NCI-H82 treated with DMSO at 0.1 percent for 48 hours (cell line): ENCODE data around the gene GMPPA.

Experiments used
- DNase-seq: peaks from one replicate; lab custom pipeline; 2025; ENCODE audit not compliant: unreplicated experiment; lab: John Stamatoyannopoulos, UW

The GMPPA gene

DNA sequence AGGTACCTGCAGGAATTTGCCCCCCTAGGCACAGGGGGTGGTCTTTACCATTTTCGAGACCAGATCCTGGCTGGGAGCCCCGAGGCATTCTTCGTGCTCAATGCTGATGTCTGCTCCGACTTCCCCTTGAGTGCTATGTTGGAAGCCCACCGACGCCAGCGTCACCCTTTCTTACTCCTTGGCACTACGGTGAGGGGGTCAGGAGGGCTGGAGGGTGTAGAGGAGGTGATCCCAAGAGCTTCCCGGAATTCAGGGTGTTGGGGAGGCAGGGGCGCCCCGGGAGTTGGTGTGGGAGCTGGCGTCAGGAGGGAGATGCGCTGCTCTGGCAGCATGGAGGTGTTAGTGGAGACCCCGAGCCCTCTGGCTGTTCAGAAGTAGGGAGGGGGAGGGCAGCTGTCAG lies 3.2 kb downstream of the GMPPA start:
- no peak for DNase-seq

DNA sequence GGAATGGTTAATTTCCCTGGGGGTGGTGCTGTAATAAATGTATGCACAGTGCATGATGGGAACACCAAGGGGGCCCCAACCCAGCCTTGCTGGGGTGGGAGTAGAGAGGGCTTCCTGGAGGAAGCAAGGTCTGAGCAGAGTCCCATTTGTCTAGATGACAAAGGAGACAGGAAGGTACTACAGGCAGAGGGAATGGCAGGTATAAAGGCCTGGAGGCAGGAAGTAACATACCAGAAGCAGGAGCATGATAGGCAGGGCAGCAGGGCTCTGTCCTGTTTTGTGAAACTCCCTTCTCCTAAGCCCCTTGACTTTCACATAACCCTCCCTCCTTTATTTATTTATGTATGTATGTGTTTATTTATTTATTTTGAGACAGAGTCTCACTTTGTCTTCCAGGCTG lies 3.9 kb downstream of the GMPPA start:
- DNase-seq: no peak

DNA sequence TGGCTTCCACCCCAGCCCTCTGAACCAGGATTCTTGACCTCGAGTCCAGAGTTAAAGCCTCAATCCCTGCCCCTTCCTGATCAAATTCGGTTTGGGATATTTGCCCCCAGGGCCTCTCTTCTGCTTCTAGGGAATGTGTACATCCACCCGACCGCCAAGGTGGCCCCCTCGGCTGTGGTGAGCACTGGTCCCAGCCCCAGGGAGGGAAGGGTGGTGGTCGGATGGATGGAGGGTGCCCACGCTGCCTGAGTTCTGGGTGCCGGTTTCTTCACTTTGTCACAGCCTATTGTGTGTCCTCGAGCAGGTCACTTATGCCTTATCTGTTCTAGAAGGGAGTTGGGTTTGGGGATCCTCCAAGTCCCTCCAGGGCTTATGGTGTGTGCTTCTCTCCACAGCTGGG lies 6.9 kb downstream of the GMPPA start:
- no peak for DNase-seq

DNA sequence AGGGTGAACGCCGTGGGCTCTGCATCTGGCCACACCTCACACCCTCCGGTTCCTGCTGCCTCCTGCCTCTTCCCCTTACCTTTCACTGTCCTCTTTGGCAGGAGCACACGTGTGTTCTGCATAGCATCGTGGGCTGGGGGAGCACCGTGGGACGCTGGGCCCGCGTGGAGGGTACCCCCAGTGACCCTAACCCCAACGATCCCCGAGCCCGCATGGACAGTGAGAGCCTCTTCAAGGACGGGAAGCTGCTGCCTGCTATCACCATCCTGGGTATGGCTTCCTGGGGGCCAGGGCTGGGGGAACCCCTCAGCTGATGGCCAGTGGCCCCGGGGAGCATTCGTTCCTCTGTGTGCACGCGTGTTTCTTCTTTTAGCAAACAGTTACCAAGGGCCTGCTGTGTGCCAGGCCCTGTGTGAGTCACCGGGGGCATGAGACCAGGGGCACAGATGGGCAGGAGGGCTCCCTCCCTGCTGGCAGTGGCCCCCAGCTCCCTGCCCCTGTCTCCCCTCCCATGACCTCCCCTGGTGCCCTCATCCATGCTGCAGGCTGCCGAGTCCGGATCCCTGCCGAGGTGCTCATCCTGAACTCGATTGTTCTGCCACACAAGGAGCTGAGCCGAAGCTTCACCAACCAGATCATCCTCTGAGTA lies 7.6 kb downstream of the GMPPA start:
- no peak for DNase-seq

DNA sequence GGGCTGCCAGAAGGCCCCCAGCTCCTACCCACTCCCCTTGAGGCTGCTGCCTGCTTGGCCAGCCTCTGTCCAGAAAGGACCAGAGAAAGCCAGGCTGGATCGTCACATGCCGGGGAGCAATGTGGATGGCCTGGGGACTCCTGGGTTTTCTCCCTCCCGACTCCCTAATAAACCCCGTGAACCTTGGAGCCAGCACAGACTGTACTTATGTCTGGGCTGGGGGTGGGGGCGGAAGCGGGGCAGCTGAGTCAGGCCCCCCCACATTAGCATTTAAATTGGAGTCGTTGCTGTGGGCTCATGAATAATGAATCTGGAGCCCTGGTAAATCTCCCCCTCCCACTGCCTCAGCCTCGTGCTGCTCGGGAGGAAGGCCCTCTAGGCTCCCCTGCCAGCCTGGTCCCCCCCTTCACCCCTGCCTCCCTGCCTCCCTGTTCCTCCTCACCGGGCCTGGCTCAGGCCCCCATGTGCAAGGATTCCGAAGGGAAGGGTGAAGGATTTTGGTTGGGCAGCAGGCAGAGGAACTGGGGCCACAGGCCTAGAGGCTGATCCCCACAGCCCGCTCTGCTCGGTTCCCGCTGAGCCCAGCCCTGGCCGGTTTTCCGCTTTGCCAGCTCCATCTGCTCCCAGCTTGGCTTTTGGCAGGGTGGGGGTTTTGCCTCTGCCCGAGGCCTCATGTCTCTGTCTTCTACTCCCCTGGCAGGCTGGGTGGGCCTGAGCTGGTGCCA lies 8.3 kb downstream of the GMPPA start:
- peak; percentile 40 for DNase-seq

DNA sequence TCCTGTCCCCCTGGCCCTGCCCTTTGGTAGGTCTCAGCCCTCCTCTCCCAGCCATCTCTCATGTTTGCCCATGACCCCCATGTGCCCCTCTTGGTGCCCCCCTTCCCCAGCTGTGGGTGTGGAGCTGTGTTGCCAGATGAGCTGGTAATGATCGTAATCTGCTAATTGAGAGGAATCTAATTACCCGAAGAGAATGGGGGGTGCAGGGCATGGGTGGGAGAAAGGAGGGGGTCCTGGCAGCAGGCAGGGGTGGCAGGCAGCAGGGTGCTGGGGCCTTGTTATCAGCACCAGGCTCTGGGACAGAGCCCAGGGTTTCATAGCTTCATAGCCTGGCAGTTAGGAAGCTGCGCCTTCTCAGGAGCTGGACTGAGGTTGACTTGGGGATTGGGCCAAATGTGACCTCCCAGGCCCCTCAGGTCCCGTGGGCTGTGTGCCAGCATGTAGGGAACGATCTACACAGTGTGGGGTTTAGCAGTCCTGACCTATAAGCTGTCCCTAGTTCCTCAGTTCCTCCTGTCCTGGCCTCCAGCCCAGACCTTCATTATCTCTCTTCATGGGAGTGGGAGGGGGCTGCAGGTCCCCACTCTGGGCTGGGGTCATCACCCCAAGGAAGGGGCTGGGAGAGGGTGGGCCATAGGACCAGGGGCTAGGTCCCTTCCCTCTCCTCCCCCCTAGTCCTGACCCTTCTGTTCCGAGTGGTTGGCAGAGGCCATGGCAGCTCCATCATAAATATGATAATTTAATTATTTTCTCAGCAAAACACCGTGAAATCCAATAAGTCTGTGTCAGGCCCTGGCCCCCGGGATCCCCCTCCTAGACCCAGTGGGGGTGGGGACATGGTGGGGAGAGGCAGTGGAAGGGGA lies 9.1 kb downstream of the GMPPA start:
- DNase-seq: peak; percentile 79

DNA sequence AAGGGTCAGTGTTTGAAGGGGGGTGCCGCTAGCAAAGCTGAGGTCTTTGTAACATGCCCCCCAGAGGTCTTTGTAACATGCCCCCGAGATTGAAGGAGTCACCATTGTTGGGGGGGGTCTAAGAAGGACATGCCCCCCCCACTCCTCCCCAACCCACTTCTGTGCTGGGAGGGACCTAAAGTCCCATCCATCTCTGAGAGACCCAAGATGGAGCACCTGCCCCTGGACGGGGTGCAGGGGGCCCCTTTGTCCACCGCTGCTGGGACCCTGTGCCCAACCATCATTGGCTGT lies 9.7 kb downstream of the GMPPA start:
- no peak for DNase-seq

DNA sequence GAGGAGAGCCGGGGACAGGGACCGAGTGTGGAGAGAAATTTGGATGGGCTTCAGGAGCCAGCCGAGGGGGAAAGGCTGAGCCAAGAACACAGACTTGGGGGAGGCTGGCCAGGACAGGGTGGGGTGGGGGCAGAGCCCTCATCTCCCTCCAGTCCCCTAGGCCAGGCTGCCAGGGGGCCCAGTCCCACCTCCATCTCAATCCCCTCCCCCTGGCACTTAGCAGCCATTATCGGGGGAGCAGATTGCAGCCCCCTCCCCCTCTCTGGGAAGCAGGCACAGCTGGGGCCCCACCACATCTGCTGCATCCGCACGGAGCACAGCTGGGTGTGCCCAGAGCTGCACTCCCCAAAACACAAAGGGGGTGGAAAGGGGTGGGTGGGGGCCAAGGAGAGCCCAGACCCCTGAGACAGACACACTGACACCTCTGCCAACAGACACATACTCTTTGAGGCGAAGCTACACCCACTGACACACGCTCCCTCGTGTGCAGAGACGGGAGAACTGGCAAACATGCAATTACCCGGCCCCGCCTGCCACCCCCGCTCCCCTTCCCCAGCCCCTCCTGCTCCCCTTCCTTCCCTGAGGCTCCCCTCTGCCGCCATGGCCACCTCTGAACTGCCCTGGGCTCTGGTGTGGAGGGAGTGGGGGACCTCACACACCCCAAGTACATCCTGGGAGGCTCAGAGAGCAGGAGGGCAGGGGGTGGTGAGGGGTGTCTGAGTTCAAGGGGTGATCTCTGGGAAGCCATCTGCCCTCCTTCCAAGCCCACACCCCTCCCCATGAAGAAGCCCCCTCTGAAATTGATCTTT lies 10.5 kb downstream of the GMPPA start:
- DNase-seq: peak; percentile 36

DNA sequence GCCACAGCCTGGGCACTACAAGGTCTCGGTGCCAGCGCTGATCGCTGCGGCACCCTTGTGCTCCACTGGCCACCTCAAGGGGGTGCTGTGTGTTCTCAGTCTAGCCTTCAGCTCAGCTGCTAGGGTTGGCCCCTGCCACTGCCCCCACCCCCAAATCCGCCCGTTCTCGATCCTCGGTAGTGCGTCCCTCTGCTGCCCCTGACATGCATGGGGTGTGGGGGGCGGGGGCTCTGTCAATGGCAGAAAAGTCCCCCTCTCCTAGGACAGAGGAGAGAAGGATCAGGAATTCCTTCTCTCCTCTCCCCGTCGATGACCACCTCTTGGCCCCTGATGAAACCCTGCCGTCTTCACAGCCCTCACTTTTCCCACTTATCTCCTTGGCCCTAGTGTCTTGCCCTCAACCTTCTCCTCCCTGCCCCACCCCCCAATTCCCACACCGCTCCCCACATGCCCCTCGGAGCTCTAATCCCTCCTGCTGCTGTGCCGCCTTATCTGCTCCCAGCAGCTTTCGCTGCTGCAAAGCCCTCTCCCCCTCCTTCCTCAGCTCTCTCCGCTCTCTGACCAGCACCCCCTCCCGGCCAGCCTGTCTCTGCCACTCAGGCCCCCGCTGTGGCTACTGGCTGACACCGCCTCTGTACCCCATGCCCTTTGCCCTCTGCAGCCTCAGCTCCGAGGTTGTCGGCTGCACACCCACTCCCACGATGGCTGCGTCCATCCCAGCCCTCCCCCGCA lies 11.3 kb downstream of the GMPPA start:
- peak; percentile 90 for DNase-seq

DNA sequence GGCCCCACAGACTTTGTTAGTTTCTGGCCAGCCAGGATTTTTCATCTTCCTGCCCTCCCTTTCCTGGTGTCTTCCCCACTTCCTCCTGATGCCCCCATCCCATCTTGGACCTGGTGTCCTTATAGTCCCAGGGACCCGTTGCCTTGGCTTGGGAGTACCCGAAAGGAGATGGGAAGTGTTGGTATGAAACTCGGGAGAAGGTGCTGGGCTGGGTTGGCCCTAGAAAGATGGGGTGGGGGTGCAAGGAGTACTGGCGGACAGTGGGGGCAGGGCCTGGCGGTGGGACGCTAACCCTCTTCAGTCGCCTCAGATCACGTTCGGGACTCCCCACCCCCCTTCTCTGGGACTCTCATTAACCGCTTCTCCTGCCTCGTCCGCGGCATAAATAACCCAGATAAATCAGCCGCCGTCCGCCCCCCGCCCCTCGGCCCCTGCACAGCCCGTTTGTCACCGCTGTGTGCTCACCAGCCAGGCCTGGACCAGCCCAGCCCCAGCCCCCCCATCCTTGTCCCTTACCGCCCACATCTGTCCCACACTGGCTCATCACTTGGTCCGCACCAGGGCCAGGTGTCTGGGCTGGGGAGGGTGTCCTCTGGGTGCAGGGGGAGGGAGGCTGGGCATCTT lies 11.9 kb downstream of the GMPPA start:
- DNase-seq: peak; percentile 45

DNA sequence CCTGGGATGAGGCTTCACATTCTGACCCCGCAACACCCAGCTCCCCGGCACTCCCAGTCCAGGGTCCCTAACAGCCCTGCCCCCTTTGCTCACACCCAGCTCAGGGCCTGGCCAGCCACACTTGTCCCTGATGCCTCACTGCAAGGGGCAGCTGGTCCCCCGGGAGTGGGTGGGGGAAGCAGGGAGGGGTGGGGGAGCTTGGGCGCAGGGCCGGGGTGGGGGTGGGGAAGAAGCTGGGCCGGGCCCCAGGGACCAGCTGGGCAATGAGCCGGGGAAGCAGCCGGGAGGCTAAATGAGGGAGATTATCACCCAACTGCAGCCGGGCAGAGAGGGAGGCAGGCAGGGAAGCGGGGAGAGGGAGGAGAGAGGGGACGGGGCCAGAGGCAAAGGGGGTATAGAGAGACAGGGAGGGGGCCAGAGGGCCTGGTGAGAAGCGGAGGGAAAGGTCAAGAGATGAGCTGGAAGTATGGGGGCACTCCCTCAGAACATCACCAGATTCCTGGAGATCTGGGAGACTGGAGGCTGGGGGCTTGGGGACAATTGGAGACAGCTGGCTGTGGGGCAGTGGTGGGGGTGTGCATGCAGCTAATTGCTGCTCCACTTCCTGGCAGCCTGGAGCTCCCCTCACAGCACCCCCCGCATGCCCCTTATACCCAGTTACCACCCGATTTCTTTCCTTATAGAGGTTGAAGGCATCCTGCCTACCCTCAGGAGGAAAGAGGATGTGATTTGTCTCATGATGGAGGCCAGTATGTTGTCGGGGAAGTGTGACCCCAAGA lies 13.0 kb downstream of the GMPPA start:
- DNase-seq: peak; percentile 86

DNA sequence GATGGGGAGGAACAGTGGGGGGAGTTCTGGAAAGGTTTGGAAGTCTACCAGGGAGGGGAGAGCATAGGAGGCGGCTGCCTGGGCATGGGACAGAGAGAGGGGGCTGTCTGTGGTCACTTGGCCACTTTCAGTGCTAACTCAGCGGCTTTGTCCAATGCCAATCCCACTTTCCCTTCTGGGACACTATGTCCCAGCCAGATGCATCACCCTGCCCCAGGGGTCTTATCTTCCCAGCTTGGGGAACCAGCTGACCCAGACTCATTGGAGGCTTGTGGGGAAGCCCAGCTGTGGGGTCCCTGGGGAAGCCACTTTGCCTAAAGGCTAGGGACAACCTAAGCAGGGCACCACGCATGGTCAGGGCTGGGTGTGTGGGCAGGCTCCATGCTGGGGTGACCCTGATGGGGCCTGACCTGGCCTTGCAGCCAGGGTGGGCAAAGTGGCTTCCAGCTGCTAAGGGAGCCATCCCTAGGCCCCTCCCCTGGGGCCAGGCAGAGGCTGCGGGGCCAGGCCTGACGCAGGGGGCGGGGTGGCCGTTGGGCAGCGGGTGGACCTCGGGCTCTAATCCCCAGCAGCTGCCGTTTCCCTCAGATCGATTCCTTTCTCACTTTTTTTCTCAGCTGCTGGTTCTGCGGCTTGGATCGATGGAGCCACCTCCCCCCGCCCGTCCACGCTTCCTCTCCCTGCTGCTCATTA lies 14.0 kb downstream of the GMPPA start:
- DNase-seq: peak; percentile 76

DNA sequence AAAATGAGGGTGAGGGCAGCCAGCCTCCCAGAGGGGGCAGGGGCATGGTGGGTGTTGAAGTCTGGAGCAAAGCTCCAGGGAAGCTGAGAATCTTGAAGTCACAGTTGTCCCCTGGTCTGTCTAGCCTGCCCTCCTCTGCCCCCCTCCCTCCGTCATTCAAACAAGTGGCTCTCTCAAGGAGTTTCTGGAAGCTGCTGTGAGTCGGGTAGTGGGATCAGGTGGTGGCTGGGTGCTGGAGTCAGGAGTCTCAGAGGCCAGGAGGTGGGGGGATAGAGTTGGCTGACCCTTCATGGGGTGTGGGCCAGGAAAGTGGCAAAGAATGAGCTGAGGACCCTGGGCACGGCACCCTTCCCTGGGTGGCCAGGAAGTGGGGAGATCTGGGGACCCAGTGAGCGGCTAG lies 15.1 kb downstream of the GMPPA start:
- peak; percentile 19 for DNase-seq

DNA sequence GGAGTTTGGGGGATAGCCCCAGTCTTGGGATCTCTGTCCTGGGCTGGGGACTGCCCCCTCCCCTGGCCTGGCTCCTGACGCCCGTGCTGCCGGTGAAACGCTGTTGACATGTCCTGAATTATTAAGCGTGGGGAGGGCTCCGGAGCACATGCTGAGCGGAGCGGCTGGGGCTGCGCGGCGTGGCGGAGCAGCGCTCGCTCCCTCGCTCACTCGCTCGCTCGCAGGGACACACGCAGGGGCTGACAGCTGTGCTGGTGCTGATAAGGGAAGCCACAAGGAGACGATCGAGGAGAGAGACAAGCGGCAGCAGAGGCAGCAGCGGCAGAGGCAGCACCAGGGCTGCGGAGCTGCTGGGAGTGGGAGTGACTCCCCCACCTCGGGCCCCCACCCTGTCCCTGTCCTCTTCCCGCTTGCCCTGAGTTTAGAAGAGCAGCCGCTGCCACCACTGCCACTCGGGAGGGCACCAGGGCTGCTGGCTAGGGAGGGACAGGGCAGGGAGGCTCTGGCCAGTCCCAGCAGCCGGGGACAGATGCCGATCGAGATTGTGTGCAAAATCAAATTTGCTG lies 15.6 kb downstream of the GMPPA start, which contains the start of gene ASIC4:
Gene ASIC4, plus strand, starts transcription at position 287 of the 566 bp plus-strand sequence. Its CDS starts 243 bp downstream, at position 530.
- DNase-seq: no peak

DNA sequence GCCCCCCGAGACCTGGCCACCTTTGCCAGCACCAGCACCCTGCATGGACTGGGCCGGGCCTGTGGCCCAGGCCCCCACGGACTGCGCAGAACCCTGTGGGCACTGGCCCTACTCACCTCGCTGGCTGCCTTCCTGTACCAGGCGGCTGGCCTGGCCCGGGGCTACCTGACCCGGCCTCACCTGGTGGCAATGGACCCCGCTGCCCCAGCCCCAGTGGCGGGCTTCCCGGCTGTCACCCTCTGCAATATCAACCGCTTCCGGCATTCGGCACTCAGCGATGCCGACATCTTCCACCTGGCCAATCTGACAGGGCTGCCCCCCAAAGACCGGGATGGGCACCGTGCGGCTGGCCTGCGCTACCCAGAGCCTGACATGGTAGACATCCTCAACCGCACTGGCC lies 16.1 kb downstream of the GMPPA start:
- DNase-seq: no peak

DNA sequence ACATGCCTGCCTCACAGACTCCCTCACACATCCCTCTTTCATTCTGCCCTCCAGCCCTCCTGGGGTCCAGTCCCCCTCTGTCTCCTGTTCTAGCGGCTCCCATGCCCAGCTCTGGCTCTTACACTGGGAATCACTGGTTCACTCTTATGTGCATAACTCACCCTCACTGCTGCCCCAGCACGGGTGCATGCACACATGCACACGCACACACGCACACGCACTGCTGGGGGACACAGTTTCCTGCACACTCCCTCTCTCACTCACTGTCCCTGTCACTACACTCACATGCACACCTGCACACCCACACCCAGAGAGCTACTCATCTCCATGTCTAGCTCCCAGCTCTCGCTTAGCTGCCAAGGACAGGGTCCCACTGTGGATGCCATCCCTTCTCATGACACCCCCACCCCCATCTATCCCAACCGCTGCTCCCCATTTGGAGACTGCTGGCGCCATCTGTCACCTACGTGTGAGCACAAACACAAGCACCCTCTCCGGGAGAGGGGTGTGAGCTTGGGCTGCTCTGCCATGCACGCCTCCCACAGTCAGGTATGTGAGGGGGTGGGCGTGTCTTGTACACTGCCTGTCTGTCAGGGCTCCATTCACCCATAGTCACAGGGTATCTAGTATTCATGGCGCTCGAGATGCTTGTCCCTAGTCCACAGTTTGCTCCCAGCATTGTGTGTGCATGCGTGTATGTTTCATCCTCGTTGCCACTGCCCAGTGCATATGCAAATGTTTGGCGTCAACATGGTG lies 17.4 kb downstream of the GMPPA start:
- no peak for DNase-seq

DNA sequence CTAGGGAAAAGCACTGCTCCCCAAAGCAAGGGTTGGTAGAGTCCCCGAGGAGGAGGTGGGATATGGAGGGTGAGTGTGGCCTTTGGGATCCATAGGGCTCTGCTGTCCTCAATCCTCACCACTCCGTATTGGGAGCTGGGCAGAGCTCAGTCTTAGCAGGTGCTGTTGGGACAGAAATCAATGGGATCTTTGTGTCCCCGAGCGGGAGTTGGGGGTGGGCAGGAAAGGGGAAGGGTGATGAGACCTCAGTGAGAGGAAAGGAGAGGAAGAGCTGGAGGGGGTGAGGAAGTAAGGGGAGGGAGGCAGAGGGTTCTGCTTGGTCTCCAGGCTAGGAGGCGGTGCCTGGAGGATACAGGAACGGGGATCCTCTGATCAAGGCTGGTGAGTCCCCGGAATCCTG lies 18.2 kb downstream of the GMPPA start:
- no peak for DNase-seq
